ENCODE data around the gene HSPB6.

The HSPB6 gene

DNA sequence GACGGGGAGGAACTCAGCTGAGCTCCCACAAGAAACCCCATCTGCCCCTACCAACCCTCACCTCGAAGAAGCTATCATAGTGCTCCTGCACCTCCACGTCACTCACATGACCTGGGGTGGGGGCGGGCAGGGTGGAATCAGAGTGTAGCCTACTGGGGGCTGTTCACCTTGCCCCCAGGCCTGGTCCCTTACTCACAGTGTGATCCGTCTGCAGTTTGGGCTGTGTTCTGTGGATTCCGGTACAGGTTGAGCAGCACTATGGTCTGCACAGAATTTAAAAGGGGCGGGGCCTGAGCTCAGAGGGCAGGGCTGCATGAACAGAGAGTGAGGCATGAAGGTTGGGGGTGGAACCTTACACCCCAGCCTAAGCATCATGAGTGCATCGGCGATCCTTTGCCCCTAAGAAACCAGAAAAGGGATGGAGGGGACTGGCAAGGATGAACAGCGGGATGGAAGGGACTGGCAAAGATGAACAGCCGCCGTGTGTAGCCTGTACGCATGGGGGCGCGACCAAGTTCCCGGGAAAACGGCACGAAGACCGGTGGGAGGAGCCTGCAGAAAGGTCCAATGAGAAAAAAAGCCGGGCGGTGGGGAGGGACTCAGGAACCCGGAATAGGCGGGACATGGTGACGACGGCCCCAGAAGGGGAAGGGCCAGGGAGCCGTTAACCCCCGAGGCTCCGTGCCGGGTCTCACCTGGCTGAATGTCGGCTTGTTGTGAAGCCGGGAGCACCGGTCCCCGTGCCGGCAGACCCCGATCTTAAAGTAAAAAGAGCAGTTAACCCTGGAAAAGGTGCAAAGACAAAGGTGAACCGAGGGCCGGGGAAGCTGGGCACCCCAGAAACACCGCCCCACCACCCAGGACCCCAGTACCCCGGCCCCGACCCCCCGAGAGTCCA lies 12.2 kb downstream of the HSPB6 start:
- DNase-seq, result peak; percentile 96

- DNase-seq, result no peak
These were observed 13.0 kb downstream of the HSPB6 start for GRCh38 chr19:35743640-35744429.

- peak; percentile 78 for DNase-seq
These were observed 14.6 kb downstream of the HSPB6 start, which contains the start of gene IGFLR1 for GRCh38 chr19:35742121-35742724. IGFLR1 (minus strand) TSS chr19:35742452; CDS start chr19:35741180, 1,272 bp downstream.

- no peak for DNase-seq
These were observed 15.7 kb downstream of the HSPB6 start for GRCh38 chr19:35741203-35741515.

- peak; percentile 95 for DNase-seq
These were observed 16.2 kb downstream of the HSPB6 start for GRCh38 chr19:35740423-35741202.

- no peak for DNase-seq
These were observed 16.8 kb downstream of the HSPB6 start for GRCh38 chr19:35740108-35740422.

- DNase-seq, result no peak
These were observed 17.3 kb downstream of the HSPB6 start for GRCh38 chr19:35739275-35740107.

GRCh38 chr19:35738887-35739229 lies 18.0 kb downstream of the HSPB6 start:
- DNase-seq, result no peak

DNA sequence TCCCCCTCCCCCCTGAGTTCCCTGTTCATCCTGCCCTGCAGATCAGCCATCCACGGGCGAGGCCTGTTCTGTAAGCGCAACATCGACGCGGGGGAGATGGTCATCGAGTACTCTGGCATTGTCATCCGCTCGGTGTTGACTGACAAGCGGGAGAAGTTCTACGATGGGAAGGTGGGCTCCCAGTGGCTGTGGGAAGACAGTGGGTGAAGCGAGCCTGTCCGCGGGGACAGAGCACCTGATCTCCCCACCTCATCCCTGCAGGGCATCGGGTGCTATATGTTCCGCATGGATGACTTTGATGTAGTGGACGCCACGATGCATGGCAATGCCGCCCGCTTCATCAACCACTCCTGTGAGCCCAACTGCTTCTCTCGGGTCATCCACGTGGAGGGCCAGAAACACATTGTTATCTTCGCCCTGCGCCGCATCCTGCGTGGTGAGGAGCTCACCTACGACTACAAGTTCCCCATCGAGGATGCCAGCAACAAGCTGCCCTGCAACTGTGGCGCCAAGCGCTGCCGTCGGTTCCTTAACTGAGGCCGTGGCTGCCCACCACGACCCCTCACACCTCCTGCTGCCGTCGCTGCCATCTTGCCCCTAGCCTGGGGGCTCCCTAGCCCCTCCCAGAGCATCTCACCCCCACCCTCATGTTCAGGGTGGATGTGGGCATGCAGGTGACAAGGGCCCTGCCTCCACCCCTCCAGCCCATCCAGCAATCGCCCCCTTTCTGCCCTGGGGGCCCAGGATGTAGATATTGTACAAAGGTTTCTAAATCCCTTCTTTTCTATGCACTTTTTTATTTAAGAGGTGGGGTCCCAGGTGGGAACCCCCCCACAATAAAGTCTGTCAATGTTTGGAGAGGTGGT lies 18.6 kb downstream of the HSPB6 start:
- DNase-seq, result no peak

GRCh38 chr19:35736913-35737886 lies 19.6 kb downstream of the HSPB6 start:
- peak; percentile 36 for DNase-seq

- no peak for DNase-seq
These were observed 21.9 kb downstream of the HSPB6 start for GRCh38 chr19:35734889-35735288.

DNA sequence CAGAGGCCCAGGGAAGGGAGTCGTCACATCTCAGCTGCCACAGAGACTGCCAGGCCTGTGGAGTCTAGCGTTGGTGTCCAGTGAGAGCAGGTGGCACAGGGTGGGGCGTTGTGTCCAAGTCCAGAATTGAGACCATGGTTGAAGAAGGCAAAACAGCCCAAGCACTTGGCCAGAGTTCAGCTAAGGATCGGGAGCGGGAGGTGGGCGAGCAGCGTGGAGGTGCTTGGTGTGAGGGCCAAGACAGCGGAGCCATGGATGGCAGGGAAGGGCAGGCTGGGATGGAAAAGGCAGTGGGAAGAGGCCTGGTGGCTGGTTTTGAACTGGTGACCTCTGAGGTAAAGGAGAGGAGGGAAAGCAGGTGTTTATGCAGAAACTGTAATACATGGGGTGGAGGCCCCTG lies 22.6 kb downstream of the HSPB6 start:
- DNase-seq, result no peak

- DNase-seq, result no peak
These were observed 23.4 kb downstream of the HSPB6 start for GRCh38 chr19:35733180-35734125.

DNA sequence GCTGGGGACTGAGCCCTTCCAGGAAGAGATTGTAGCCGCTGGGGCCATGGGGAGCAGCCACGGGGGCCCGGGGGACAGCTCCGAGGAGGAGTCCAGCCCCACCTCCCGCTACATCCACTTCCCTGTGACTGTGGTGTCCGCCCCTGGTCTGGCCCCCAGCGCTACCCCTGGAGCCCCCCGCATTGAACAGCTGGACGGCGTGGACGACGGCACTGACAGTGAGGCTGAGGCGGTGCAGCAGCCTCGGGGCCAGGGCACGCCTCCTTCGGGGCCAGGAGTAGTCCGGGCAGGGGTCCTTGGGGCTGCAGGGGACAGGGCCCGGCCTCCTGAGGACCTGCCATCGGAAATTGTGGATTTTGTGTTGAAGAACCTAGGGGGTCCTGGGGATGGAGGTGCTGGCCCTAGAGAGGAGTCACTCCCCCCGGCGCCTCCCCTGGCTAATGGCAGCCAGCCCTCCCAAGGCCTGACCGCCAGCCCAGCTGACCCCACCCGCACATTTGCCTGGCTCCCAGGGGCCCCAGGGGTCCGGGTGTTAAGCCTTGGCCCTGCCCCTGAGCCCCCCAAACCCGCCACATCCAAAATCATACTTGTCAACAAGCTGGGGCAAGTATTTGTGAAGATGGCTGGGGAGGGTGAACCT lies 24.2 kb downstream of the HSPB6 start:
- no peak for DNase-seq

DNA sequence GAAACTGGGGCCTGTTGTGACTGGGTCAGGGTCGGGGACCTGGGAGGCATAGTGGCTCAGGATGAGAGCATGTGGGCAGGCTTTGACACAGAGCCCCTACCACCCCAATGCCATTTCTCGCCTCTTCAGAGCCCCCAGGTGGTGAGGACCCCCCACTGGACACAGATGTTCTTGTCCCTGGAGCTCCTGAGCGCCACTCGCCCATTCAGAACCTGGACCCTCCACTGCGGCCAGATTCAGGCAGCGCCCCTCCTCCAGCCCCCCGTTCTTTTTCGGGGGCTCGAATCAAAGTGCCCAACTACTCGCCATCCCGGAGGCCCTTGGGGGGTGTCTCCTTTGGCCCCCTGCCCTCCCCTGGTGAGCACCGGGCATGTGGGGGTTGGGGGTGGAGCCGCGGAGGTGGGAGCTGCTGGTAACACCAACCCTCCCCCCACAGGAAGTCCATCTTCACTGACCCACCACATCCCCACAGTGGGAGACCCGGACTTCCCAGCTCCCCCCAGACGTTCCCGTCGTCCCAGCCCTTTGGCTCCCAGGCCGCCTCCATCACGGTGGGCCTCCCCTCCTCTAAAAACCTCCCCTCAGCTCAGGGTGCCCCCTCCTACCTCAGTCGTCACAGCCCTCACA lies 24.9 kb downstream of the HSPB6 start:
- no peak for DNase-seq

DNA sequence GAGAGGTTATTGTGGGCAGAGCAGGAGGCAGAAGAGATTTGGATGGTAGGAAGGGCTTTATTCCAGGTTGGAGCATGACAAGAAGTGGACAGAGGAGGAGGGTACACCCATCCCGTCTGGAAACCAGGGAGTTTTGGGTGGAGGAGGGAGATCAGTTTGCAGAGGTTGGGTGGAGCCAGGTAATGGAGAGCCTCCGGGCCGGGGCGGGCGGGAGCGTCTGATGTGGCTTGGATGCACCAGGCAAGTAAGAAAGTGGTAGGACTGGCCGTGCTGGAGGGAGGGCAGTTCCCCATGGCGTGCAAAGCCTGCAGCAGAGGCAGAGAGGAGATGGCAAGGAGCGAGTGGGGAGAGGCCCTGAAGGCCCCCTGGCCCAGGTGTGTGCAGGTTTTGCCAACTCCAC lies 25.5 kb downstream of the HSPB6 start:
- no peak for DNase-seq

DNA sequence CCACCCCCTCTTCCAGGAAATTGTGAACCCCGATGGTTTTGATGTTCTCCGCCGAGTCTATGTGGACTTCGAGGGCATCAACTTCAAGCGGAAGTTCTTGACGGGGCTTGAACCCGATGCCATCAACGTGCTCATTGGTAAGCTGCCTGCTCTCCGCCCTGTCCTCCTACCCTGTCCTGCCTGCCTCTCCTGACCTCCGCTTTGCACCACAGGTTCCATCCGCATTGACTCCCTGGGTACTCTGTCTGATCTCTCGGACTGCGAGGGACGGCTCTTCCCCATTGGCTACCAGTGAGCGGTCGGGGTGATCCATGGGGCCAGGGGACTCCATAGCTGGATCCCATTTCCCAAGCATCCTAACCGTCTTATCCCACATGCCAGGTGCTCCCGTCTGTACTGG lies 26.5 kb downstream of the HSPB6 start:
- DNase-seq, result no peak

GRCh38 chr19:35729763-35730162 lies 27.1 kb downstream of the HSPB6 start:
- no peak for DNase-seq
